ENCODE measurements around the gene GSTA2.

GRCh38 chr6:52707963-52708680, 55.2 kb downstream of the GSTA2 start:
- no peak for TF ChIP-seq POLR2A (IDR thresholded peaks at IDR 0.05)
- TF ChIP-seq CTCF (IDR thresholded peaks at IDR 0.05) = no peak
